ENCODE results near the gene TUFT1. TPM values are rescaled to one million over a fixed set of nuclear protein-coding genes. Genes with fewer than 3 reads are reported as not detected.

TUFT1 gene
- total and polyA plus RNA-seq, 7 donors: 8.0 to 18.0 (median 12.1) TPM

- intact Hi-C loops (cut with DNase I): loop anchor here (5.0 kb wide), 1 partner anchor 57 kb away; the partner anchor contains the start of gene POGZ
- WGBS, 2 donors: 14 to 64% methylated on average over 4 of the region's 4 CpGs
- Histone ChIP-seq H3K36me3 (no peaks in the 10 kb centered on the region), H3K4me1 (peaks cover 0 to 17% (median 12%) of the 10 kb centered on the region in 4 donors), H3K27me3 (no peaks in the 10 kb centered on the region), H3K27ac (no peak overlapping the region), H3K9me3 (no peaks in the 10 kb centered on the region), H3K4me3 (no peak overlapping the region)
- TF ChIP-seq POLR2A (IDR thresholded peaks at IDR 0.05) (no peak), EP300 (IDR thresholded peaks at IDR 0.05) (no peak), POLR2AphosphoS5 (IDR thresholded peaks at IDR 0.05) (no peak)
- TF ChIP-seq, protein P1, sequence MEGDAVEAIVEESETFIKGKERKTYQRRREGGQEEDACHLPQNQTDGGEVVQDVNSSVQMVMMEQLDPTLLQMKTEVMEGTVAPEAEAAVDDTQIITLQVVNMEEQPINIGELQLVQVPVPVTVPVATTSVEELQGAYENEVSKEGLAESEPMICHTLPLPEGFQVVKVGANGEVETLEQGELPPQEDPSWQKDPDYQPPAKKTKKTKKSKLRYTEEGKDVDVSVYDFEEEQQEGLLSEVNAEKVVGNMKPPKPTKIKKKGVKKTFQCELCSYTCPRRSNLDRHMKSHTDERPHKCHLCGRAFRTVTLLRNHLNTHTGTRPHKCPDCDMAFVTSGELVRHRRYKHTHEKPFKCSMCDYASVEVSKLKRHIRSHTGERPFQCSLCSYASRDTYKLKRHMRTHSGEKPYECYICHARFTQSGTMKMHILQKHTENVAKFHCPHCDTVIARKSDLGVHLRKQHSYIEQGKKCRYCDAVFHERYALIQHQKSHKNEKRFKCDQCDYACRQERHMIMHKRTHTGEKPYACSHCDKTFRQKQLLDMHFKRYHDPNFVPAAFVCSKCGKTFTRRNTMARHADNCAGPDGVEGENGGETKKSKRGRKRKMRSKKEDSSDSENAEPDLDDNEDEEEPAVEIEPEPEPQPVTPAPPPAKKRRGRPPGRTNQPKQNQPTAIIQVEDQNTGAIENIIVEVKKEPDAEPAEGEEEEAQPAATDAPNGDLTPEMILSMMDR (IDR thresholded peaks at IDR 0.05): no peak
- no peak for DNase-seq
Measured at GRCh38 chr1:151514366-151514765, 25.7 kb upstream of the TUFT1 start.

DNA sequence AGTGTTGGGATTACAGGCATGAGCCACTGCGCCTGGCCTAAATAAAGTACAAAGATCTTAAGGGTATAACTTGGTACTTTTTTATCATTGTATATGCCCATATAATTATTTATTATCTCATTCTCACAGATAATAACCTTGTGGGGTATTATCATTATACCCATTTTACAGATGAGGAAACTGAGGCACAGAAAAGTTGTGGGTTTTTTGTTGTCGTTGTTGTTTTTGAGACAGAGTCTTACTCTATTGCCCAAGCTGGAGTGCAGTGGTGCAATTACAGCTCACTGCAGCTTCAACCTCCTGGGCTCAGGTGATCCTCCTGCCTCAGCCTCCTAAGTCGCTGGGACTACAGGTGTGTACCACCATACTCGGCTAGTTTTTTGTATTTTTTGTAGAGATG, 24.8 kb upstream of the TUFT1 start:
- Histone ChIP-seq H3K27ac (no peak overlapping the region), H3K9me3 (no peaks in the 10 kb centered on the region), H3K4me1 (peaks cover 0 to 17% (median 12%) of the 10 kb centered on the region in 4 donors), H3K27me3 (no peaks in the 10 kb centered on the region), H3K4me3 (no peak overlapping the region), H3K36me3 (no peaks in the 10 kb centered on the region)
- intact Hi-C loops (cut with DNase I): no loop called here
- DNase-seq: no peak
- TF ChIP-seq, protein P1 (IDR thresholded peaks at IDR 0.05): no peak
- TF ChIP-seq POLR2A (IDR thresholded peaks at IDR 0.05): no peak
- no peak for TF ChIP-seq POLR2AphosphoS5 (IDR thresholded peaks at IDR 0.05)
- no peak for TF ChIP-seq EP300 (IDR thresholded peaks at IDR 0.05)
- WGBS, 2 donors: 82 to 96% methylated on average over 4 of the region's 4 CpGs

DNA sequence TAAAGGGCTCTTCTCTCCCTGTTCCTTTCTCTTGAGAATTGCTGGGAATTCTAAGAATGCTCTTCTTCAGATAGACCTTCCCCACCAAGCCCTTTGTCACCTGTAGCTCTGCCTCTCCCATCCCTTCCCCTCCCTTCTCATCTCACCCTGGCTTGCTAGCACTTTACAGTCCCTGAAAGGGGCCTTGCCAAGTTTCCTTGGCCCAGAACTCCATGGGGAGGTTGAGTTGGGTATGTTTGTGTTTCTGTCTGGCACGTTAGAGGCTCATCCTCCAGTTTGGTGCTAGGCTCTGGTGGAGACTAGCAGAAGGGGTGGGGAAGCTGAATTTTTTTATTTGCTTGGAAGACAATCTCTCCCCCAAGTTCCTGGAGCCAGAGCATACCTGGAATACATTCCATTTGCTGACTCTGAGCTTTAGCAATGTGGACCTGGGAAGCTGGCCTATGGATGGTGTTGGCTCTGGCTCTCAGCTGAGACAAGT, 24.0 kb upstream of the TUFT1 start:
- peaks cover 0 to 13% (median 12%) of the 10 kb centered on the region in 4 donors for H3K4me1 ChIP-seq
- no peak for TF ChIP-seq EP300 (IDR thresholded peaks at IDR 0.05)
- no peaks in the 10 kb centered on the region for H3K9me3 ChIP-seq
- no peaks in the 10 kb centered on the region for H3K36me3 ChIP-seq
- no peak overlapping the region for H3K4me3 ChIP-seq
- H3K27ac ChIP-seq: no peak overlapping the region
- intact Hi-C loops (cut with DNase I): no loop called here
- DNase-seq: no peak
- WGBS, 2 donors: 11 to 62% methylated on average over 1 of the region's 1 CpG
- no peaks in the 10 kb centered on the region for H3K27me3 ChIP-seq

- WGBS, 2 donors: 91 to 96% methylated on average over 12 of the region's 12 CpGs
- Histone ChIP-seq H3K9me3 (no peaks in the 10 kb centered on the region), H3K36me3 (no peaks in the 10 kb centered on the region), H3K27me3 (no peaks in the 10 kb centered on the region), H3K27ac (no peak overlapping the region), H3K4me3 (no peak overlapping the region), H3K4me1 (no peaks in the 10 kb centered on the region)
- TF ChIP-seq POLR2A (IDR thresholded peaks at IDR 0.05) (no peak), EP300 (IDR thresholded peaks at IDR 0.05) (no peak), POLR2AphosphoS5 (IDR thresholded peaks at IDR 0.05) (no peak)
- TF ChIP-seq, protein P1 (IDR thresholded peaks at IDR 0.05): no peak
- intact Hi-C loops (cut with DNase I): no loop called here
- no peak for DNase-seq
Measured at GRCh38 chr1:151518431-151518830, 21.7 kb upstream of the TUFT1 start.

GRCh38 chr1:151518936-151519335, 21.2 kb upstream of the TUFT1 start:
- Histone ChIP-seq H3K4me3 (no peak overlapping the region), H3K27me3 (no peaks in the 10 kb centered on the region), H3K27ac (no peak overlapping the region), H3K9me3 (no peaks in the 10 kb centered on the region), H3K36me3 (no peaks in the 10 kb centered on the region), H3K4me1 (no peaks in the 10 kb centered on the region)
- DNase-seq: no peak
- intact Hi-C loops (cut with DNase I): no loop called here
- WGBS, 2 donors: 96% methylated on average over 15 of the region's 15 CpGs
- TF ChIP-seq, protein P1 (IDR thresholded peaks at IDR 0.05): no peak
- TF ChIP-seq EP300 (IDR thresholded peaks at IDR 0.05) (no peak), POLR2A (IDR thresholded peaks at IDR 0.05) (no peak), POLR2AphosphoS5 (IDR thresholded peaks at IDR 0.05) (no peak)
